K562 (cell line): ENCODE results near the gene MGRN1. TPM values are rescaled to one million over a fixed set of nuclear protein-coding genes. Genes with fewer than 3 reads are reported as not detected.

Experiments
- ATF3 ChIP-seq, 2 experiments: fragments of 450-650 bp in 1 of 2; sonication (generic) in 1 of 2; formaldehyde crosslinking in 1 of 2; IDR thresholded peaks in 1 of 2; conservative IDR thresholded peaks in 1 of 2; 2 replicates each; pipeline versions ENCODE4 v1.6.1 to v1.8.1; 2016 to 2023; ENCODE audit warnings: mild to moderate bottlenecking in 2 of 2, moderate library complexity in 2 of 2, inconsistent platforms in 1 of 2, missing genetic modification reagents in 1 of 2
- BRF2 ChIP-seq: IDR thresholded peaks from 3 replicates; pipeline ENCODE4 v1.6.1; 2011; ENCODE audit warnings: borderline replicate concordance, mild to moderate bottlenecking; ENCODE audit not compliant: insufficient read length, insufficient read depth
- CUX1 ChIP-seq: fragments of 200-800 bp; sonication (Bioruptor generic); IDR thresholded peaks from 2 replicates; pipeline ENCODE4 v1.6.1; 2016; ENCODE audit warnings: missing genetic modification characterization, missing compliant biosample characterization
- DMBX1 ChIP-seq: fragments of 250-450 bp; sonication (Bioruptor Pico); IDR thresholded peaks from 2 replicates; pipeline ENCODE4 v1.8.0; 2022; ENCODE audit warnings: inconsistent platforms, mild to moderate bottlenecking, moderate library complexity, borderline replicate concordance
- HDAC1 ChIP-seq, 2 experiments: fragments of 450-650 bp; IDR thresholded peaks; 2 replicates each; pipeline ENCODE4 v1.6.1; 2016 to 2017; ENCODE audit warnings: inconsistent platforms in 1 of 2, mild to moderate bottlenecking in 1 of 2, moderate library complexity in 1 of 2
- HDAC8 ChIP-seq: fragments of 450-650 bp; IDR thresholded peaks from 2 replicates; pipeline ENCODE4 v1.6.1; 2016; ENCODE audit warnings: mild to moderate bottlenecking, missing genetic modification characterization, moderate library complexity, missing compliant biosample characterization
- HDGF ChIP-seq: fragments of 450-650 bp; IDR thresholded peaks from 2 replicates; pipeline ENCODE4 v1.6.1; 2016
- SIRT6 ChIP-seq: IDR thresholded peaks from one replicate; pipeline ENCODE4 v1.6.1; 2012; ENCODE audit warnings: low read depth, mild to moderate bottlenecking, control low read depth, inconsistent platforms, low read length, moderate library complexity
- SMAD2 ChIP-seq: fragments of 150-350 bp; IDR thresholded peaks from 2 replicates; pipeline ENCODE4 v1.6.1; 2014; ENCODE audit warnings: low read depth, mild to moderate bottlenecking, low read length
- STAG1 ChIP-seq: sonication (generic); formaldehyde crosslinking; IDR thresholded peaks from 2 replicates; pipeline ENCODE4 v1.5.0; 2020; ENCODE audit warnings: missing genetic modification reagents, borderline replicate concordance
- TCFL5 ChIP-seq: fragments of 250-450 bp; sonication (Bioruptor Pico); conservative IDR thresholded peaks from 2 replicates; pipeline ENCODE4 v1.6.1; 2021; ENCODE audit warnings: mild to moderate bottlenecking, moderate library complexity, matching md5 sums
- THRAP3 ChIP-seq: fragments of 450-650 bp; IDR thresholded peaks from 2 replicates; pipeline ENCODE4 v1.6.1; 2016; ENCODE audit warnings: mild to moderate bottlenecking, inconsistent platforms, borderline replicate concordance
- ZKSCAN1 ChIP-seq: fragments of 150-350 bp; IDR thresholded peaks from 2 replicates; pipeline ENCODE4 v1.6.1; 2016; ENCODE audit warnings: low read depth, low read length
- ZNF23 ChIP-seq: fragments of 250-450 bp; sonication (Bioruptor Pico); IDR thresholded peaks from 2 replicates; pipeline ENCODE4 v1.4.0; 2020; ENCODE audit warnings: mild to moderate bottlenecking
- ZNF512 ChIP-seq: IDR thresholded peaks from 2 replicates; pipeline ENCODE4 v1.6.1; 2016; ENCODE audit warnings: missing genetic modification characterization, missing compliant biosample characterization
- polyA plus RNA-seq, 8 experiments: library from polyadenylated mRNA; depleted of rRNA in 4 of 8; stranded (reverse) in 5 of 8; unstranded in 3 of 8; fragments of >200 nt; fragmentation: Nextera tagmentation in 2 of 8; fragmentation: Illumina TruSeq in 1 of 8; extraction: Ambion mirVana in 2 of 8; extraction: Trizol in 1 of 8; gene quantifications; 2 replicates each; pipeline versions ENCODE4 v1.2.1 to v1.2.3, GENCODE V29; 2011 to 2014; ENCODE audit warnings: inconsistent platforms in 1 of 8, missing spikeins in 1 of 8
- total RNA-seq, 7 experiments: library from RNA; depleted of rRNA in 6 of 7; stranded (reverse); fragments of >200 nt in 6 of 7; fragmentation: Illumina TruSeq in 2 of 7; extraction: Trizol in 2 of 7; gene quantifications; 2 replicates each; pipeline versions ENCODE4 v1.2.1 to v1.2.3, GENCODE V29; 2011 to 2021; ENCODE audit warnings: low replicate concordance in 1 of 7

The MGRN1 gene
- total and polyA plus RNA-seq, 9 of the 15 experiments (the other 6 are each of a cell fraction or from before 2014, with no cell fraction given), result 0.15 to 37.9 (median 6.0) TPM

GRCh38 chr16:4615384-4616046 lies 9.1 kb upstream of the MGRN1 start (continued):
- TF ChIP-seq ATF3 (IDR thresholded peaks at IDR 0.05) (no peak), ATF3 (CRISPR knock-in tag; conservative IDR thresholded peaks at IDR 0.05) (0 out of 2 replicates have a peak, but pooled peaks have one; percentile 20), ZNF512 (tag) (no peak), THRAP3 (peak; percentile 82), SMAD2 (no peak), BRF2 (no peak), CUX1 (CRISPR knock-in tag) (0 out of 2 replicates have a peak, but pooled peaks have one; percentile 8), TCFL5 (CRISPR knock-in tag) (no peak), HDGF (0 out of 2 replicates have a peak, but pooled peaks have one; percentile 46), STAG1 (CRISPR knock-in tag) (0 out of 2 replicates have a peak, but pooled peaks have one; percentile 29), ZNF23 (CRISPR knock-in tag) (no peak), ZKSCAN1 (peak; percentile 95), DMBX1 (CRISPR knock-in tag) (no peak), HDAC1 (IDR thresholded peaks at IDR 0.05) (0 out of 4 replicates have a peak, but pooled peaks of 1 of the 2 experiments have one; percentile 38), SIRT6 (no peak), HDAC8 (tag) (peak; percentile 48; the same call in 1 of the 2 replicates)
